Measurements from ENCODE around the gene MIER3.

DNA sequence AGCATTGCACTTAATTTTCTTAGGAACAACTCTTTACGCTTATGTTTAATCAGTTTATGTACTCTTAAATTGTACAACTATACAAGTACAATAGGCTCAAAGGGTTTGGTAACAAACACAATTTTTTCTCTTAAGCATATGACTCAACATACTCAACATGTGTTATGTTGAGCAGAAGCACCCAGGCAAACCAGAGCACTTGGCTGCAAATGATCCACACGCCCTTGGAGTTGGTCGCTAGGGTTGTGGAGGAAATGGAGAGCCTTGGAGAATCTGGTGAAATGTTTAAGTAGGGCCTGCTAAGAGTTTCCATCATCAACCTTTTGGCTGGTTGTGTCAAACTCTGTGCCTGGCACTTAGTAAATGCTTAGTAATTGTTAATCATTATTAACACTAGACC, 25.1 kb upstream of the MIER3 start:
- no peak for TF ChIP-seq POLR2A (IDR thresholded peaks at IDR 0.05)
- TF ChIP-seq, protein P1, sequence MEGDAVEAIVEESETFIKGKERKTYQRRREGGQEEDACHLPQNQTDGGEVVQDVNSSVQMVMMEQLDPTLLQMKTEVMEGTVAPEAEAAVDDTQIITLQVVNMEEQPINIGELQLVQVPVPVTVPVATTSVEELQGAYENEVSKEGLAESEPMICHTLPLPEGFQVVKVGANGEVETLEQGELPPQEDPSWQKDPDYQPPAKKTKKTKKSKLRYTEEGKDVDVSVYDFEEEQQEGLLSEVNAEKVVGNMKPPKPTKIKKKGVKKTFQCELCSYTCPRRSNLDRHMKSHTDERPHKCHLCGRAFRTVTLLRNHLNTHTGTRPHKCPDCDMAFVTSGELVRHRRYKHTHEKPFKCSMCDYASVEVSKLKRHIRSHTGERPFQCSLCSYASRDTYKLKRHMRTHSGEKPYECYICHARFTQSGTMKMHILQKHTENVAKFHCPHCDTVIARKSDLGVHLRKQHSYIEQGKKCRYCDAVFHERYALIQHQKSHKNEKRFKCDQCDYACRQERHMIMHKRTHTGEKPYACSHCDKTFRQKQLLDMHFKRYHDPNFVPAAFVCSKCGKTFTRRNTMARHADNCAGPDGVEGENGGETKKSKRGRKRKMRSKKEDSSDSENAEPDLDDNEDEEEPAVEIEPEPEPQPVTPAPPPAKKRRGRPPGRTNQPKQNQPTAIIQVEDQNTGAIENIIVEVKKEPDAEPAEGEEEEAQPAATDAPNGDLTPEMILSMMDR (IDR thresholded peaks at IDR 0.05): no peak

All from Peyer's patch (tissue), 4 donors.